Measurements from ENCODE around the gene MTHFD1L. TPM values are rescaled to one million over a fixed set of nuclear protein-coding genes. Genes with fewer than 3 reads are reported as not detected.
"Not testable (repeated sequence)": the region's sequence is repeated elsewhere in the genome, so short reads cannot be mapped to it uniquely, and the experiment has no call there.

Gene MTHFD1L
- total and polyA plus RNA-seq, 3 donors from 2014 or later, result 23.4 to 35.3 (median 29.5) TPM

- H3K4me1 ChIP-seq, result peaks cover 12% of the 10 kb centered on the region
- 46 to 57% methylated on average over 7 of the region's 7 CpGs for WGBS, 2 donors
- no peaks in the 10 kb centered on the region for H3K36me3 ChIP-seq (ENCODE audit: low read depth, missing control alignments)
- intact Hi-C loops (cut with DNase I; ENCODE audit: low total_unique reads), result no loop called here
- H3K4me3 ChIP-seq, result no peak overlapping the region
- H3K9me3 ChIP-seq, result no peaks in the 10 kb centered on the region
- no peaks in the 10 kb centered on the region for H3K27me3 ChIP-seq
- H3K27ac ChIP-seq, result peak overlapping the region in 1 of 2 donors; percentile 46
- TF ChIP-seq CTCF (IDR thresholded peaks at IDR 0.05) (no peak), POLR2A (IDR thresholded peaks at IDR 0.05) (no peak)
- DNase-seq, result no peak
These were observed 8.2 kb upstream of the MTHFD1L start for GRCh38 chr6:150857062-150857944.

- TF ChIP-seq POLR2A (IDR thresholded peaks at IDR 0.05), result no peak
- TF ChIP-seq CTCF (IDR thresholded peaks at IDR 0.05), result no peak
- no peak overlapping the region for H3K4me3 ChIP-seq
- no peak for DNase-seq
These were observed 7.6 kb upstream of the MTHFD1L start for GRCh38 chr6:150857945-150858308.

GRCh38 chr6:150861448-150862168 lies 3.9 kb upstream of the MTHFD1L start:
- H3K9me3 ChIP-seq; H3K27me3 ChIP-seq; intact Hi-C loops (cut with DNase I; ENCODE audit: low total_unique reads); H3K27ac ChIP-seq; DNase-seq; H3K36me3 ChIP-seq (ENCODE audit: low read depth, missing control alignments); H3K4me3 ChIP-seq: not testable (repeated sequence)
- WGBS, 2 donors, result 51 to 57% methylated on average over 8 of the region's 8 CpGs
- peaks cover 11% of the 10 kb centered on the region for H3K4me1 ChIP-seq

More at GRCh38 chr6:150857945-150858308, 7.6 kb upstream of the MTHFD1L start:
- H3K4me1 ChIP-seq, result peaks cover 12% of the 10 kb centered on the region
- H3K27ac ChIP-seq, result peak overlapping the region in 1 of 2 donors; percentile 46
- intact Hi-C loops (cut with DNase I; ENCODE audit: low total_unique reads), result no loop called here
- no peaks in the 10 kb centered on the region for H3K27me3 ChIP-seq
- 92 to 96% methylated on average over 2 of the region's 2 CpGs for WGBS, 2 donors
- no peaks in the 10 kb centered on the region for H3K9me3 ChIP-seq
- H3K36me3 ChIP-seq (ENCODE audit: low read depth, missing control alignments), result no peaks in the 10 kb centered on the region

- Histone ChIP-seq H3K27me3 (no peaks in the 10 kb centered on the region), H3K9me3 (no peaks in the 10 kb centered on the region), H3K4me3 (no peak overlapping the region), H3K4me1 (peaks cover 6% of the 10 kb centered on the region), H3K27ac (no peak overlapping the region), H3K36me3 (ENCODE audit: low read depth, missing control alignments) (no peaks in the 10 kb centered on the region)
- TF ChIP-seq POLR2A (IDR thresholded peaks at IDR 0.05) (no peak), CTCF (IDR thresholded peaks at IDR 0.05) (no peak)
- no peak for DNase-seq
- intact Hi-C loops (cut with DNase I; ENCODE audit: low total_unique reads), result no loop called here
- WGBS, 2 donors, result 89 to 98% methylated on average over 7 of the region's 7 CpGs
These were observed 2.1 kb upstream of the MTHFD1L start for GRCh38 chr6:150863213-150863928.

GRCh38 chr6:150865043-150865405 lies 478 bp upstream of the MTHFD1L start:
- Histone ChIP-seq H3K4me3 (peak overlapping the region; percentile 76 to 86), H3K9me3 (no peaks in the 10 kb centered on the region), H3K27me3 (no peaks in the 10 kb centered on the region), H3K36me3 (ENCODE audit: low read depth, missing control alignments) (no peaks in the 10 kb centered on the region), H3K4me1 (peaks cover 16% of the 10 kb centered on the region), H3K27ac (peak overlapping the region; percentile 56 to 92)
- TF ChIP-seq CTCF (IDR thresholded peaks at IDR 0.05), result no peak
- TF ChIP-seq POLR2A (IDR thresholded peaks at IDR 0.05), result no peak
- 16 to 22% methylated on average over 5 of the region's 5 CpGs for WGBS, 2 donors
- intact Hi-C loops (cut with DNase I; ENCODE audit: low total_unique reads), result no loop called here
- DNase-seq, result no peak
